Pancreas (tissue), 10 donors: ENCODE data around the gene KRT26. TPM values are rescaled to one million over a fixed set of nuclear protein-coding genes. Genes with fewer than 3 reads are reported as not detected.

ENCODE experiments used
- ATAC-seq, 4 donors: fragments of 200-7000 bp; cut with Tn5 transposase; one replicate each; pipeline versions ENCODE4 v1.8.0 to v1.9.1; 2020; ENCODE audit warnings: mild to moderate bottlenecking in 4 of 4, moderate library complexity in 4 of 4
- DNase-seq, 6 donors: peaks; one replicate each; pipeline ENCODE4 v3.0.0-alpha.2; 2020
- FAIRE-seq: peaks from 2 replicates; lab custom pipeline; 2012; peaks lifted over from hg19 to GRCh38; lab: Jason Lieb, UNC
- H3K27ac ChIP-seq, 4 donors: fragments of 200-600 bp; sonication (generic); 1 replicate in 3 of 4; 2 replicates in 1 of 4; pipeline versions ENCODE4 v1.5.0 to v1.8.0; 2020
- H3K27me3 ChIP-seq, 4 donors: fragments of 200-600 bp; one replicate each; pipeline ENCODE4 v1.8.0; 2021
- H3K36me3 ChIP-seq, 3 donors: fragments of 200-600 bp; sonication (generic) in 1 of 3; one replicate each; pipeline versions ENCODE4 v1.5.0 to v1.8.0; 2020 to 2021
- H3K4me1 ChIP-seq, 3 donors: fragments of 200-600 bp; one replicate each; pipeline ENCODE4 v1.8.0; 2021
- H3K4me3 ChIP-seq, 4 donors: fragments of 200-600 bp; sonication (generic) in 2 of 4; one replicate each; pipeline versions ENCODE4 v1.5.0 to v1.8.0; 2020 to 2021
- H3K9me3 ChIP-seq, 4 donors: fragments of 200-600 bp; one replicate each; pipeline ENCODE4 v1.8.0; 2021
- WGBS, 2 donors: extraction: QIAGEN DNeasy Blood & Tissue Kit; methylation state at CpG; one replicate each; pipeline ENCODE4 v1.1.7; 2013; 5-methylcytosine and 5-hydroxymethylcytosine counted together
- intact Hi-C, 3 donors: fragments of 100-400 bp; cut with DNase I; formaldehyde crosslinking; loops; one replicate each; pipeline versions ENCODE4 v1.11.1 to v1.14.2; 2022
- polyA plus RNA-seq, 2 donors: library from polyadenylated mRNA; stranded (reverse); fragments of 200-250 nt; gene quantifications; one replicate each; pipeline ENCODE4 v1.2.3, GENCODE V29; 2013
- total RNA-seq, 6 donors: library from RNA; stranded (reverse); fragmentation: NEBNext Ultra II Directional in 4 of 6; extraction: Animal tissue kit (Norgen Biotek cat#: 25700) in 4 of 6; gene quantifications; one replicate each; pipeline versions ENCODE4 v1.2.1 to v1.2.4, GENCODE V29; 2021 to 2023
- TF ChIP-seq, protein P1 (sequence below), 4 donors: fragments of 200-600 bp; sonication (generic) in 3 of 4; IDR thresholded peaks; one replicate each; pipeline versions ENCODE4 v1.5.0 to v1.8.0; 2021; ENCODE audit warnings: antibody characterized with exemption in 4 of 4
- donor health status: healthy with polysubstance abuse.
- donor health status: DM: no; HTN: no; CAD: no; lungs with moderate emphysema.
- donor health status: DM: no; HTN: no; CAD: no.
- donor health status: control.
- donor health status: control.
- donor health status: Bipolar disorder and iron deficiency.
- donor health status: DM: yes; HTN: yes; CAD: no.
- donor health status: DM: no; HTN: no; CAD: no.
- donor health status: DM: no; HTN: no; CAD: no.
- donor health status: DM: yes; HTN: yes; CAD: no.

Gene KRT26
- total and polyA plus RNA-seq, 8 donors: not detected

DNA sequence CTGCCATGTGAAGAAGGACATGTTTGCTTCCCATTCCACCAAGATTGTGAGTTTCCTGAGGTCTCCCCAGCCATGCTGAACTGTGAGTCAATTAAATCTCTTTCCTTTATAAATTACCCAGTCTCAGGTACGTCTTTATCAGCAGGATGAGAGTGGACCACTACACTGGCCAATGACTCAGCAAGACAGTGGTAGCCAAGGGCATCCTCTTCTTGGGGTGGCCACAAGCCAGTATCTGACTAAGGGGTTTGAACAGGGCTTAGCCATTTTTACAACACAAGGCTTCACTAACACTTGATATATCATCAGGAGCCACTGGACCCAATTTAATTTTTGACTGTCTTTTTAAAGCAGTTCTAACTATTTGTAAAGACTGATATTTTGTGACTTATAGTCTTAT lies 47.3 kb downstream of the KRT26 start:
- no peaks in the 10 kb centered on the region for H3K4me1 ChIP-seq
- H3K27ac ChIP-seq: no peak overlapping the region
- intact Hi-C loops: no loop called here
- WGBS, 2 donors: 22 to 35% methylated on average over 1 of the region's 1 CpG
- no peaks in the 10 kb centered on the region for H3K36me3 ChIP-seq
- ATAC-seq (no peak), DNase-seq (no peak), FAIRE-seq (no peak)
- no peak overlapping the region for H3K4me3 ChIP-seq
- H3K9me3 ChIP-seq: no peaks in the 10 kb centered on the region
- TF ChIP-seq, protein P1, sequence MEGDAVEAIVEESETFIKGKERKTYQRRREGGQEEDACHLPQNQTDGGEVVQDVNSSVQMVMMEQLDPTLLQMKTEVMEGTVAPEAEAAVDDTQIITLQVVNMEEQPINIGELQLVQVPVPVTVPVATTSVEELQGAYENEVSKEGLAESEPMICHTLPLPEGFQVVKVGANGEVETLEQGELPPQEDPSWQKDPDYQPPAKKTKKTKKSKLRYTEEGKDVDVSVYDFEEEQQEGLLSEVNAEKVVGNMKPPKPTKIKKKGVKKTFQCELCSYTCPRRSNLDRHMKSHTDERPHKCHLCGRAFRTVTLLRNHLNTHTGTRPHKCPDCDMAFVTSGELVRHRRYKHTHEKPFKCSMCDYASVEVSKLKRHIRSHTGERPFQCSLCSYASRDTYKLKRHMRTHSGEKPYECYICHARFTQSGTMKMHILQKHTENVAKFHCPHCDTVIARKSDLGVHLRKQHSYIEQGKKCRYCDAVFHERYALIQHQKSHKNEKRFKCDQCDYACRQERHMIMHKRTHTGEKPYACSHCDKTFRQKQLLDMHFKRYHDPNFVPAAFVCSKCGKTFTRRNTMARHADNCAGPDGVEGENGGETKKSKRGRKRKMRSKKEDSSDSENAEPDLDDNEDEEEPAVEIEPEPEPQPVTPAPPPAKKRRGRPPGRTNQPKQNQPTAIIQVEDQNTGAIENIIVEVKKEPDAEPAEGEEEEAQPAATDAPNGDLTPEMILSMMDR (IDR thresholded peaks at IDR 0.05): no peak
- H3K27me3 ChIP-seq: no peaks in the 10 kb centered on the region

DNA sequence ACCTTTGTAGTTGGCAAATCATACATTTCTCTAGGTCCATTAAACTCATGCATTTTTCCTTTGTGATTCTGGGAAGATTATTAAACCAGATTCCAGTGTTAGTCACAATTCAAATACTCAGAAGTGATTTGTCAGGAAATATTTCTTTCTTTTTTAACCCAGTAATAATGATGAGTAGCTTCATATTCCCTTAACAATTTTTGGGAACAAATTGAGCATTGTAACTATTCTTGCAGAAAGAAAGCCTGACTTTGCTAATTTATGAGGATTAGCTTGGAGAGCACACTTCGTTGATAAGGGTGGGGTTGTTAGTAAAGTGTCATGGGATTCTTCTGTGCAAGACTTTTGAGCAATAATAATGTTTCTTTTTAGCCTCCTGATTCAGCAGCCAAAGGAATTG lies 49.8 kb downstream of the KRT26 start:
- no peaks in the 10 kb centered on the region for H3K36me3 ChIP-seq
- no peak overlapping the region for H3K4me3 ChIP-seq
- H3K9me3 ChIP-seq: no peaks in the 10 kb centered on the region
- FAIRE-seq (no peak), ATAC-seq (peak in 1 of 4 donors; percentile 27), DNase-seq (no peak)
- peak overlapping the region in 1 of 4 donors; percentile 60 for H3K27ac ChIP-seq
- WGBS, 2 donors: 45 to 63% methylated on average over 1 of the region's 1 CpG
- no peaks in the 10 kb centered on the region for H3K4me1 ChIP-seq
- intact Hi-C loops: no loop called here
- TF ChIP-seq, protein P1 (IDR thresholded peaks at IDR 0.05): no peak
- no peaks in the 10 kb centered on the region for H3K27me3 ChIP-seq

DNA sequence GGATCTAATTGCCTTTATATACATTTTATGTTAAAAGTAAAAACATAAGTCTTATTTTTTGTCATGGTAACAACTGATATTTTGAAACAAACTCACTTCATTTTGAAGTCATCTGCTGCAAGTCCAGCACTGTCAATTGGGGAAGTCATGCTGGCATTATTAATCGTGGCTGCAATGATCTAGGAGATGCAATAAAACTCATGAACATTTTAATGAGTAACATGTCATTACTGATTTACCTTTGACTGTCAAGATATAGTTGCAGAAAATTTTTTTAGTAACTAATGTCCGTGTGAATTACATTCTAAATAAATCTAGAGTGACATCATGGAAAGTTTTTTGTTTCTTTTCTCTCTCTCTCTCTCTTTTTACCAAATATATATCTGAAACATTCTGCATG lies 51.1 kb downstream of the KRT26 start:
- ATAC-seq (peak in 3 of 4 donors; percentile 35 to 62 (median 40)), DNase-seq (no peak), FAIRE-seq (no peak)
- TF ChIP-seq, protein P1 (IDR thresholded peaks at IDR 0.05): no peak
- Histone ChIP-seq H3K27ac (peak overlapping the region in 1 of 4 donors; percentile 60), H3K36me3 (no peaks in the 10 kb centered on the region), H3K27me3 (no peaks in the 10 kb centered on the region), H3K4me3 (no peak overlapping the region), H3K9me3 (no peaks in the 10 kb centered on the region), H3K4me1 (no peaks in the 10 kb centered on the region)
- intact Hi-C loops: no loop called here
- 30 to 41% methylated on average over 2 of the region's 2 CpGs for WGBS, 2 donors

DNA sequence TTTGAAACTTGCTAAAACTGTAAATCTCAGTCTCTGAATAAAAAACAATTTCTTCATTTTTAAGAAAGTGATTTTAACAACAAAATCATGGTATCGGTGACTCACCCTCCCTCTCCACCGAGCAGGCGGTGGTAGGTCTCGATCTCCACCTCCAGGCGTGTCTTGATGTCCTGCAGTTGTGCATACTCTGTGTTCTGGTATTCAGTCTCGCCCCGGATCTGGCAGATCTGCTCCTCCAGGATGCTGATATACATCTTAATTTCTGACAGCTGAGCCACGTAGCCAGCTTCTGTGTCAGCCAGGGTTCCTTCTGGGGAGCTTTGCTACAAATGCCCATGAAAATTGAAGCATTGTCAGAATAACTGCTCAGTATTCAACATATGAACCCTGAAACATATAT lies 53.1 kb downstream of the KRT26 start:
- Histone ChIP-seq H3K27ac (no peak overlapping the region), H3K9me3 (no peaks in the 10 kb centered on the region), H3K4me1 (no peaks in the 10 kb centered on the region), H3K4me3 (no peak overlapping the region), H3K36me3 (no peaks in the 10 kb centered on the region), H3K27me3 (no peaks in the 10 kb centered on the region)
- DNase-seq (no peak), ATAC-seq (no peak), FAIRE-seq (no peak)
- TF ChIP-seq, protein P1 (IDR thresholded peaks at IDR 0.05): no peak
- WGBS, 2 donors: 43 to 66% methylated on average over 8 of the region's 8 CpGs
- intact Hi-C loops: no loop called here

DNA sequence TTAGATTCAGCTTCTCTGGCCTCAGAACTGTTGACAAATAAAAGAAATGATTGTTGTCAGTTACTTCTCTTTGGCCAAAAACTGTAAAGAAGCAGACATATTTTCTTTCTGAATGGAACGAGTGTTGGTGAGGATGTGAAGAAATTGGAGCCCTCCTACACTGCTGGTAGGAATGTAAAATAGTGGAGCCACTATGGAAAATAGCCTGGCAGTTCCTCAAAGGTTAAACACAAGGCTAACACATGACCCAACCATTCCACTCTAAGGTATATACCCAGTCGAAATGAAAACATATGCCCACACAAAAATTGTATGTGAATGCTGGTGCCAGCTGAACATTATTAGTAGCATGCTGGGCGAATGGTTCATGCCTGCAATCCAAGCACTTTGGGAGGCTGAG lies 54.2 kb downstream of the KRT26 start:
- Histone ChIP-seq H3K4me1 (no peaks in the 10 kb centered on the region), H3K36me3 (no peaks in the 10 kb centered on the region), H3K27me3 (no peaks in the 10 kb centered on the region), H3K9me3 (no peaks in the 10 kb centered on the region), H3K4me3 (no peak overlapping the region), H3K27ac (no peak overlapping the region)
- 42 to 52% methylated on average over 3 of the region's 3 CpGs for WGBS, 2 donors
- intact Hi-C loops: no loop called here
- DNase-seq: no peak
- ATAC-seq: no peak
- FAIRE-seq: no peak
- TF ChIP-seq, protein P1 (IDR thresholded peaks at IDR 0.05): no peak

Other genes starting within 250 kb of the KRT26 start
- gene CCR7, start 206.7 kb downstream of the KRT26 start, total RNA-seq: under 1 TPM in 3 of 6 donors, not detected in 3; 0.09 to 0.82 (median 0.09) TPM
- gene CCR7, start 206.7 kb downstream of the KRT26 start, polyA plus RNA-seq: under 1 TPM; 0.07 to 0.08 TPM
- 10 to 100 TPM; 21.7 to 48.5 (median 35.4) TPM for gene SMARCE1, start 124.4 kb downstream of the KRT26 start, total RNA-seq
- 10 to 100 TPM; 29.0 to 55.8 TPM for gene SMARCE1, start 124.4 kb downstream of the KRT26 start, polyA plus RNA-seq
- gene KRT222, start 107.0 kb downstream of the KRT26 start, total RNA-seq: 1 to 10 TPM in 3 of 6 donors, under 1 TPM in 3; 0.28 to 2.7 (median 1.1) TPM
- gene KRT222, start 107.0 kb downstream of the KRT26 start, polyA plus RNA-seq: 1 to 10 TPM; 1.4 to 4.9 TPM
- not detected for gene KRT24, start 68.4 kb downstream of the KRT26 start, total RNA-seq
- gene KRT24, start 68.4 kb downstream of the KRT26 start, polyA plus RNA-seq: under 1 TPM in 1 of 2 donors, not detected in 1; 0.08 TPM
- gene KRT25, start 16.9 kb downstream of the KRT26 start, total RNA-seq: not detected
- not detected for gene KRT25, start 16.9 kb downstream of the KRT26 start, polyA plus RNA-seq
- not detected for gene KRT27, start 10.3 kb upstream of the KRT26 start, total RNA-seq
- gene KRT27, start 10.3 kb upstream of the KRT26 start, polyA plus RNA-seq: not detected
- not detected for gene KRT28, start 27.8 kb upstream of the KRT26 start, total RNA-seq
- gene KRT28, start 27.8 kb upstream of the KRT26 start, polyA plus RNA-seq: not detected
- 10 to 100 TPM; 13.9 to 25.5 (median 19.6) TPM for gene KRT10, start 50.4 kb upstream of the KRT26 start, total RNA-seq
- 10 to 100 TPM; 29.2 to 31.0 TPM for gene KRT10, start 50.4 kb upstream of the KRT26 start, polyA plus RNA-seq
- not detected for gene KRT12, start 95.0 kb upstream of the KRT26 start, total RNA-seq
- gene KRT12, start 95.0 kb upstream of the KRT26 start, polyA plus RNA-seq: not detected
- under 1 TPM in 1 of 6 donors, not detected in 5; 0.63 TPM for gene KRT20, start 113.0 kb upstream of the KRT26 start, total RNA-seq
- gene KRT20, start 113.0 kb upstream of the KRT26 start, polyA plus RNA-seq: under 1 TPM in 1 of 2 donors, not detected in 1; 0.46 TPM
- 10 to 100 TPM in 2 of 6 donors, 1 to 10 TPM in 1, under 1 TPM in 3; 0.78 to 17.7 (median 1.1) TPM for gene KRT23, start 165.4 kb upstream of the KRT26 start, total RNA-seq
- gene KRT23, start 165.4 kb upstream of the KRT26 start, polyA plus RNA-seq: 1 to 10 TPM in 1 of 2 donors, under 1 TPM in 1; 0.59 to 7.6 TPM
- gene KRT39, start 194.7 kb upstream of the KRT26 start, total RNA-seq: not detected
- not detected for gene KRT39, start 194.7 kb upstream of the KRT26 start, polyA plus RNA-seq
- under 1 TPM in 3 of 6 donors, not detected in 3; 0.09 to 0.24 (median 0.20) TPM for gene KRT40, start 212.1 kb upstream of the KRT26 start, total RNA-seq
- 1 to 10 TPM in 1 of 2 donors, under 1 TPM in 1; 0.61 to 1.0 TPM for gene KRT40, start 212.1 kb upstream of the KRT26 start, polyA plus RNA-seq
- gene KRTAP3-3, start 222.0 kb upstream of the KRT26 start, total RNA-seq: not detected
- gene KRTAP3-3, start 222.0 kb upstream of the KRT26 start, polyA plus RNA-seq: under 1 TPM in 1 of 2 donors, not detected in 1; 0.30 TPM
- gene KRTAP3-2, start 227.7 kb upstream of the KRT26 start, total RNA-seq: not detected
- gene KRTAP3-2, start 227.7 kb upstream of the KRT26 start, polyA plus RNA-seq: not detected
- not detected for gene KRTAP3-1, start 236.9 kb upstream of the KRT26 start, total RNA-seq
- under 1 TPM in 1 of 2 donors, not detected in 1; 0.19 TPM for gene KRTAP3-1, start 236.9 kb upstream of the KRT26 start, polyA plus RNA-seq